ENCODE measurements around the gene DSCAML1. TPM values are rescaled to one million over a fixed set of nuclear protein-coding genes. Genes with fewer than 3 reads are reported as not detected.

The DSCAML1 gene
- total RNA-seq, 1 experiment from 2014 or later = not detected

GRCh38 chr11:117588166-117588810 is 208.7 kb downstream of the DSCAML1 start (continued):
- no peak for TF ChIP-seq POLR2A (IDR thresholded peaks at IDR 0.05; ENCODE audit: borderline replicate concordance, extremely low read depth, insufficient read depth, insufficient read length)
- no peak for TF ChIP-seq RAD21 (IDR thresholded peaks at IDR 0.05; ENCODE audit: low read depth)
- no peak for TF ChIP-seq REST (IDR thresholded peaks at IDR 0.05; ENCODE audit: low read depth)

DNA sequence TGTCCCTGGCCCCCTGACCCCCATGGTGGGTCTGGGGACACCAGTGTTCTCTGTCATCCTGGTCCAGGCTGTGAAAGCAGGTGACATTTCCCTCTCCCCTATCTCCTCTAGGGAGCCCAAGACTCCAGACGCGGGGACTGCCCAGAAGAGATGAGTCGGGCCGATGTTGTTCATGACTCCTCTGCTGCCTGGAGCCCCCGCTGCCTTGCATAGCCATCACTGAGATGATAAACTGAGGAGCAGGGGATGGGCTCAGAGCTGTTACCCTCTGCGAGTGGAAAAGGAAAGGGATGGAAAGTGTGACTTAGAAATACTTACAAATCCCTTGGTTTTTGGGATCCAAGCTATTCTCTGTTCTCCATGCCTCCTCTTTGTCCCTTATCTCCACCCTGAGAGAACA is 209.6 kb downstream of the DSCAML1 start:
- BruUV-seq (replicated peaks) = no TSS peak
- Histone ChIP-seq H3K9me3 (ENCODE audit: control insufficient read depth in 1 of 2, insufficient read depth in 1 of 2, low read depth in 1 of 2, low read length in 2 of 2) (no peaks in the 10 kb centered on the region), H3K79me2 (ENCODE audit: insufficient read depth, low read length) (no peaks in the 10 kb centered on the region), H3K27ac (ENCODE audit: low read depth, low read length) (no peak overlapping the region), H3K4me1 (ENCODE audit: control insufficient read depth in 1 of 2, insufficient read depth in 2 of 2, low read length in 2 of 2) (no peaks in the 10 kb centered on the region), H3K9me2 (ENCODE audit: insufficient read depth) (no peaks in the 10 kb centered on the region), H3K27me3 (ENCODE audit: insufficient read depth, low read length) (peaks cover 66% of the 10 kb centered on the region), H3K36me3 (ENCODE audit: control insufficient read depth in 1 of 2, insufficient read depth in 2 of 2, low read length in 2 of 2) (no peaks in the 10 kb centered on the region), H3K4me2 (ENCODE audit: low read length) (no peak overlapping the region), H2AFZ (ENCODE audit: low read depth, low read length, poor library complexity, severe bottlenecking) (no peak overlapping the region), H3K4me3 (replicated peaks in 1 of 2; ENCODE audit: low read depth in 1 of 2, low read length in 2 of 2) (no peak overlapping the region), H3K9ac (ENCODE audit: low read length) (no peak overlapping the region), H4K20me1 (ENCODE audit: insufficient read depth) (no peaks in the 10 kb centered on the region)
- intact Hi-C loops (cut with micrococcal nuclease) = no loop called here
- ChIA-PET CTCF (interaction anchor here (1.3 kb wide), 1 partner anchor 161 kb away, joined by 3 read pairs; no protein-coding TSS in a partner anchor), RAD21 (ENCODE audit: low non-redundant PET in 1 of 2, low total read pairs in 2 of 2, uncharacterized antibody in 2 of 2, unreplicated experiment in 2 of 2) (no interaction called here), POLR2A (no interaction called here)
- ATAC-seq = no peak
- DNase-seq (ENCODE audit: low read depth, low spot score) = no peak
- no peak for TF ChIP-seq REST (IDR thresholded peaks at IDR 0.05; ENCODE audit: low read depth)
- no peak for TF ChIP-seq EZH2 (IDR thresholded peaks at IDR 0.05)
- no peak for TF ChIP-seq CBX3 (IDR thresholded peaks at IDR 0.05; ENCODE audit: low read depth)
- TF ChIP-seq EGR1 (IDR thresholded peaks at IDR 0.05; ENCODE audit: low read depth) = no peak
- TF ChIP-seq SIN3A (IDR thresholded peaks at IDR 0.05; ENCODE audit: low read depth) = no peak
- TF ChIP-seq JUND (IDR thresholded peaks at IDR 0.05) = no peak
- no peak for TF ChIP-seq SRF (IDR thresholded peaks at IDR 0.05; ENCODE audit: low read depth)
- no peak for TF ChIP-seq CEBPB (IDR thresholded peaks at IDR 0.05; ENCODE audit: low read depth)
- no peak for TF ChIP-seq ZBTB33 (IDR thresholded peaks at IDR 0.05; ENCODE audit: extremely low read depth, insufficient replicate concordance, low read length)
- TF ChIP-seq ZNF274 (IDR thresholded peaks at IDR 0.05; ENCODE audit: low read depth, low read length) = no peak
- TF ChIP-seq, protein P1, sequence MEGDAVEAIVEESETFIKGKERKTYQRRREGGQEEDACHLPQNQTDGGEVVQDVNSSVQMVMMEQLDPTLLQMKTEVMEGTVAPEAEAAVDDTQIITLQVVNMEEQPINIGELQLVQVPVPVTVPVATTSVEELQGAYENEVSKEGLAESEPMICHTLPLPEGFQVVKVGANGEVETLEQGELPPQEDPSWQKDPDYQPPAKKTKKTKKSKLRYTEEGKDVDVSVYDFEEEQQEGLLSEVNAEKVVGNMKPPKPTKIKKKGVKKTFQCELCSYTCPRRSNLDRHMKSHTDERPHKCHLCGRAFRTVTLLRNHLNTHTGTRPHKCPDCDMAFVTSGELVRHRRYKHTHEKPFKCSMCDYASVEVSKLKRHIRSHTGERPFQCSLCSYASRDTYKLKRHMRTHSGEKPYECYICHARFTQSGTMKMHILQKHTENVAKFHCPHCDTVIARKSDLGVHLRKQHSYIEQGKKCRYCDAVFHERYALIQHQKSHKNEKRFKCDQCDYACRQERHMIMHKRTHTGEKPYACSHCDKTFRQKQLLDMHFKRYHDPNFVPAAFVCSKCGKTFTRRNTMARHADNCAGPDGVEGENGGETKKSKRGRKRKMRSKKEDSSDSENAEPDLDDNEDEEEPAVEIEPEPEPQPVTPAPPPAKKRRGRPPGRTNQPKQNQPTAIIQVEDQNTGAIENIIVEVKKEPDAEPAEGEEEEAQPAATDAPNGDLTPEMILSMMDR (IDR thresholded peaks at IDR 0.05 in 2 of 3, conservative IDR thresholded peaks at IDR 0.05 in 1 of 3; ENCODE audit: borderline replicate concordance in 1 of 3, insufficient read depth in 1 of 3, low read depth in 2 of 3, low read length in 2 of 3) = no peak
- no peak for TF ChIP-seq ELF1 (IDR thresholded peaks at IDR 0.05; ENCODE audit: borderline replicate concordance, low read depth)

Data from HCT116 (cell line).